ENCODE data around the gene RAB3GAP2.
"Not testable (repeated sequence)": the region's sequence is repeated elsewhere in the genome, so short reads cannot be mapped to it uniquely, and the experiment has no call there.

Gene RAB3GAP2, protein sequence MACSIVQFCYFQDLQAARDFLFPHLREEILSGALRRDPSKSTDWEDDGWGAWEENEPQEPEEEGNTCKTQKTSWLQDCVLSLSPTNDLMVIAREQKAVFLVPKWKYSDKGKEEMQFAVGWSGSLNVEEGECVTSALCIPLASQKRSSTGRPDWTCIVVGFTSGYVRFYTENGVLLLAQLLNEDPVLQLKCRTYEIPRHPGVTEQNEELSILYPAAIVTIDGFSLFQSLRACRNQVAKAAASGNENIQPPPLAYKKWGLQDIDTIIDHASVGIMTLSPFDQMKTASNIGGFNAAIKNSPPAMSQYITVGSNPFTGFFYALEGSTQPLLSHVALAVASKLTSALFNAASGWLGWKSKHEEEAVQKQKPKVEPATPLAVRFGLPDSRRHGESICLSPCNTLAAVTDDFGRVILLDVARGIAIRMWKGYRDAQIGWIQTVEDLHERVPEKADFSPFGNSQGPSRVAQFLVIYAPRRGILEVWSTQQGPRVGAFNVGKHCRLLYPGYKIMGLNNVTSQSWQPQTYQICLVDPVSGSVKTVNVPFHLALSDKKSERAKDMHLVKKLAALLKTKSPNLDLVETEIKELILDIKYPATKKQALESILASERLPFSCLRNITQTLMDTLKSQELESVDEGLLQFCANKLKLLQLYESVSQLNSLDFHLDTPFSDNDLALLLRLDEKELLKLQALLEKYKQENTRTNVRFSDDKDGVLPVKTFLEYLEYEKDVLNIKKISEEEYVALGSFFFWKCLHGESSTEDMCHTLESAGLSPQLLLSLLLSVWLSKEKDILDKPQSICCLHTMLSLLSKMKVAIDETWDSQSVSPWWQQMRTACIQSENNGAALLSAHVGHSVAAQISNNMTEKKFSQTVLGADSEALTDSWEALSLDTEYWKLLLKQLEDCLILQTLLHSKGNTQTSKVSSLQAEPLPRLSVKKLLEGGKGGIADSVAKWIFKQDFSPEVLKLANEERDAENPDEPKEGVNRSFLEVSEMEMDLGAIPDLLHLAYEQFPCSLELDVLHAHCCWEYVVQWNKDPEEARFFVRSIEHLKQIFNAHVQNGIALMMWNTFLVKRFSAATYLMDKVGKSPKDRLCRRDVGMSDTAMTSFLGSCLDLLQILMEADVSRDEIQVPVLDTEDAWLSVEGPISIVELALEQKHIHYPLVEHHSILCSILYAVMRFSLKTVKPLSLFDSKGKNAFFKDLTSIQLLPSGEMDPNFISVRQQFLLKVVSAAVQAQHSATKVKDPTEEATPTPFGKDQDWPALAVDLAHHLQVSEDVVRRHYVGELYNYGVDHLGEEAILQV (N-terminal part only)

DNA sequence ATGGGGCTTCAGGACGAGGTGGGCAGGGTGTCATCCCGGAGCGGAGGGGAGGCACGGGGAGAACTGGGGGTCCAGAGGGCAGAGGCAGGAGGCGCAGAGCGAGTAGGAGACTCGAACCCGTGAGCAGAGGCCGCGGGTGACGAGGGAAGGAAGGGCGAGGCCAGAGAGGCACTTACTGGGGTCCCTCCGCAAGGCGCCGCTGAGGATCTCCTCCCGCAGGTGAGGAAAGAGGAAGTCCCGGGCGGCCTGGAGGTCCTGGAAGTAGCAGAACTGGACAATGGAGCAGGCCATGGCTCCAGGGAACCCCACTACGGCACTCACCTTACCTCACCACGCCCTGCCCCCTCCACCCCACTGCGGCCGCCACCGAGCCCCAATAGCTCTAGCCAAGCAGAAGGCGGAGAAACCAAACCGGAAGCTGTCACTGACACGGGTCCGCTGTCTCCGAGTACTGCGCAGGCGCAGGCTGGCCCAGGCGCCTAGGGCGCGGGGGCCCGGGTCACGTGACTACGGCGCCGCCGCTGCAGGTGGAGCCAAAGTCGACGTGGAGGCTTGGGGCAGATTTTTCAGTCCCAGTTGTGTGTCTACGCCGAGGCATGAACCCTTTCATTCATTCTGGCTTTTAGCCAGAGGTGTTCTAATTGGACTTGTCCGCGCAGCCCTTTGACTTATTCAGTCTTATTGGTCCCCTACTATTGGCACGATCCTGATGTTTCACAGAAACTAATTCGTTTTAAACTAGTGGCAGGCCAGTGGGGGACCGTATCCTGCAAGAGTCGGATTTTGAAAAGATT lies at the start of gene RAB3GAP2:
Gene RAB3GAP2, minus strand, starts transcription at position 407 of the 794 bp plus-strand sequence. Its CDS starts 116 bp downstream, at position 291.
- DNase-seq (ENCODE audit: insufficient read length, low spot score) (peak; percentile 89), FAIRE-seq (peak; percentile 52)
- TF ChIP-seq POLR2A (IDR thresholded peaks at IDR 0.05; ENCODE audit: low read depth, low read length), result peak; percentile 86

- FAIRE-seq, result no peak
- TF ChIP-seq POLR2A (IDR thresholded peaks at IDR 0.05; ENCODE audit: low read depth, low read length), result no peak
- DNase-seq (ENCODE audit: insufficient read length, low spot score), result no peak
Observed at GRCh38 chr1:220321758-220322157, 49.5 kb upstream of the RAB3GAP2 start.

DNA sequence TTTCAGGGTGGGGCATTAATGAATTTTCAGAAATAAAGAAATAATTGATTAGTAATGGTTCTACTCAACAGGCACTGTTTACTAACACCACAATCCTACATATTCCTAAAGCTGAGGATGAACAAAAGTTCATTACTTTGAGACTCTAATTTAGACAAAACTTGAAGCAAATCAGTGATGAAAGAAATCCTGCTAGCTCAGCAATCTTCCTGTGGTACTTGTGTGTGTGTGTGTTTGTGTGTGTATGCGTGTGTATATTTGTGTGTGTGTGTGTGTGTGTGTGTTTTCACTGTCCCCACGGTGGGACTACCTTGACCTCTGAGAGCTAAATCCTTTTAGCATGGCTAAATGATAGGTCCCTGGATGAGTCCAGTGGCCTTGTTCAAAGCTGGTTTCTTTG lies 48.5 kb upstream of the RAB3GAP2 start:
- DNase-seq (ENCODE audit: insufficient read length, low spot score) (no peak), FAIRE-seq (no peak)
- no peak for TF ChIP-seq POLR2A (IDR thresholded peaks at IDR 0.05; ENCODE audit: low read depth, low read length)

GRCh38 chr1:220318673-220319072 lies 46.4 kb upstream of the RAB3GAP2 start:
- FAIRE-seq (no peak), DNase-seq (ENCODE audit: insufficient read length, low spot score) (no peak)
- TF ChIP-seq POLR2A (IDR thresholded peaks at IDR 0.05; ENCODE audit: low read depth, low read length), result no peak

- FAIRE-seq, result no peak
- no peak for TF ChIP-seq POLR2A (IDR thresholded peaks at IDR 0.05; ENCODE audit: low read depth, low read length)
- DNase-seq (ENCODE audit: insufficient read length, low spot score), result no peak
Observed at GRCh38 chr1:220317161-220317560, 44.9 kb upstream of the RAB3GAP2 start.

GRCh38 chr1:220316305-220316704 lies 44.1 kb upstream of the RAB3GAP2 start:
- DNase-seq (ENCODE audit: insufficient read length, low spot score) (no peak), FAIRE-seq (no peak)
- TF ChIP-seq POLR2A (IDR thresholded peaks at IDR 0.05; ENCODE audit: low read depth, low read length), result no peak

- no peak for DNase-seq (ENCODE audit: insufficient read length, low spot score)
- no peak for FAIRE-seq
Observed at GRCh38 chr1:220315070-220315839, 43.0 kb upstream of the RAB3GAP2 start.

DNA sequence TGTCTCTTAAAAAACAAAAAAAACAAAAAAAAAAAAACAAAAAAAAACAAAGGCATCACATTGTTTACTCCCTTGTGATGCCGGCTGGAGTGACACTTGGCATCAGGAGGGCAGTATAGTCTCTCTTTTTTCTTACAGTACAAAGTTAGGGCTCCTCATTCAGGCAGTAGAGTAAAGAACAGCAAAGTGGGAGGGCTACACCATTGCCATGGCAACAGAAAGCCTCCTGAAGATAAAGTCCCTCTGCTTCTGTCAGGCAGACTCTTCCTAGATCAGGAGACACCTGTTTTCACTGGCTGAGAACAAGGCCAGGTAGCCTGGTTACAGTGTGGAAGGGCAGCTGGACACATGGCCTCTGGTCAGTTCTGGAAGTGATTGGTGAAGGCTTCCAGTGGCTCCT lies 41.3 kb upstream of the RAB3GAP2 start:
- FAIRE-seq (no peak), DNase-seq (ENCODE audit: insufficient read length, low spot score) (no peak)
- no peak for TF ChIP-seq POLR2A (IDR thresholded peaks at IDR 0.05; ENCODE audit: low read depth, low read length)

More at GRCh38 chr1:220315070-220315839, 43.0 kb upstream of the RAB3GAP2 start:
- TF ChIP-seq POLR2A (IDR thresholded peaks at IDR 0.05; ENCODE audit: low read depth, low read length), result no peak

DNA sequence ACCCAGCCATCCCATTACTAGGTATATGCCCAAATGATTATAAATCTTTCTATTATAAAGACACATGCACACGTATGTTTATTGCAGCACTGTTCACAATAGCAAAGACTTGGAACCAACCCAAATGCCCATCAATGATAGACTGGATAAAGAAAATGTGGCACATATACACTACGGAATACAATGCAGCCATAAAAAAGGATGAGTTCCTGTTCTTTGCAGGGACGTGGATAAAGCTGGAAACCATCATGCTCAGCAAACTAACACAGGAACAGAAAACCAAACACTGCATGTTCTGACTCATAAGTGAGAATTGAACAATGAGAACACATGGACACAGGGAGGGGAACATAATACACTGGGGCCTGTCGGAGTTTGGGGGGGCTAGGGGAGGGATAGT lies 37.9 kb upstream of the RAB3GAP2 start:
- not testable (repeated sequence) for DNase-seq (ENCODE audit: insufficient read length, low spot score); FAIRE-seq

- FAIRE-seq, result no peak
- DNase-seq (ENCODE audit: insufficient read length, low spot score), result no peak
- no peak for TF ChIP-seq POLR2A (IDR thresholded peaks at IDR 0.05; ENCODE audit: low read depth, low read length)
Observed at GRCh38 chr1:220307607-220308006, 35.4 kb upstream of the RAB3GAP2 start.

GRCh38 chr1:220306339-220306738 lies 34.1 kb upstream of the RAB3GAP2 start:
- TF ChIP-seq POLR2A (IDR thresholded peaks at IDR 0.05; ENCODE audit: low read depth, low read length), result no peak
- DNase-seq (ENCODE audit: insufficient read length, low spot score), result no peak
- FAIRE-seq, result no peak

DNA sequence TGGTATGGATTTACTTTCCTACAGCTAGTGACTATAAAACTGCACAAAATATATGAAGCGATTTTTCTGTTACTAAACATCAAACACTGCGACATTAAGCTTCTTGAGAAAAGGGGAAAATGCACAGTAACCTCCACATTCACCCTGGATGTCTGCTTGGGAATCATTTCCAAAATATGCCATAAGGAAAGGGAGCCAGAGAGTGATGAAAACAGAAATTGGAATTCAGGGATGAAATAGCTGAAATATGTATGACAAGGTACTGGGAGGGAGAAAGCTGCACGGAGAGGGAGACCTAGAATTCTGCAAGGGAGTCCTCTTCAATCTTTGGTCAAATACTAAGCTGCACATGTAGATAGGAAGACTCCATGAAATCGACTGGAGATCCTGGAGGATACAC lies 31.6 kb upstream of the RAB3GAP2 start:
- DNase-seq (ENCODE audit: insufficient read length, low spot score) (no peak), FAIRE-seq (no peak)
- no peak for TF ChIP-seq POLR2A (IDR thresholded peaks at IDR 0.05; ENCODE audit: low read depth, low read length)

Measured in H54 (cell line).